Kidney epithelial cell (primary cell): ENCODE results near the gene ARID5B. TPM values are rescaled to one million over a fixed set of nuclear protein-coding genes. Genes with fewer than 3 reads are reported as not detected.

Source experiments
- DNase-seq: peaks from one replicate; pipeline ENCODE4 v3.0.0-alpha.2; 2010; ENCODE audit warnings: low read depth
- H3K27me3 ChIP-seq: 2 replicates; pipeline ENCODE4 v1.6.0; 2011; ENCODE audit warnings: low read length; ENCODE audit not compliant: control insufficient read depth, insufficient read depth
- H3K36me3 ChIP-seq: 2 replicates; pipeline ENCODE4 v1.5.1; 2011; ENCODE audit warnings: low read length; ENCODE audit not compliant: control insufficient read depth, insufficient read depth
- H3K4me3 ChIP-seq: 2 replicates; pipeline ENCODE4 v1.5.1; 2011; ENCODE audit warnings: low read depth, mild to moderate bottlenecking, control low read depth, low read length
- total RNA-seq: library from RNA; depleted of rRNA; stranded (reverse); fragments of >200 nt; gene quantifications from 2 replicates; pipeline ENCODE4 v1.2.3, GENCODE V29; 2015
- TF ChIP-seq, protein P1 (sequence below): IDR thresholded peaks from 2 replicates; pipeline ENCODE4 v1.5.1; 2011; ENCODE audit warnings: mild to moderate bottlenecking, moderate library complexity, low read length, control low read depth, inconsistent platforms; ENCODE audit not compliant: insufficient read depth, poor library complexity, severe bottlenecking

The ARID5B gene
- total RNA-seq, 1 donor from 2014 or later: 11.6 TPM

DNA sequence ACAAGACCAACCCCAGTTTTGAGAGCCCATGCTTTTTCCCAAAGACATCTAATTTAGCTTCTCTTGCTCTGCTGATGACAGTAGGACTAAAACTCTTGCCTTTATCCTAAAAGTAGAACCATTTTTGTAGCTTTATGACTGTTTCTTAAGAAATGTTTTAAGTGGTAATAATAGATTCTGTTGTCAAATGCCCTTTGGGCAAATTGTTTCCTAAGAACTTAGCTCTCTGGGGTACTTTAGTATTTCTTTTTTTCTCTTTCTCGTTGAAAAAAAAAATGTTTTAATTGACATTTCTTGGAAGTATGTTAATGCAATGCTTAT lies 157.4 kb downstream of the ARID5B start:
- H3K27me3 ChIP-seq: no peaks in the 10 kb centered on the region
- H3K36me3 ChIP-seq: peaks cover 4% of the 10 kb centered on the region
- H3K4me3 ChIP-seq: no peak overlapping the region
- no peak for DNase-seq
- TF ChIP-seq, protein P1, sequence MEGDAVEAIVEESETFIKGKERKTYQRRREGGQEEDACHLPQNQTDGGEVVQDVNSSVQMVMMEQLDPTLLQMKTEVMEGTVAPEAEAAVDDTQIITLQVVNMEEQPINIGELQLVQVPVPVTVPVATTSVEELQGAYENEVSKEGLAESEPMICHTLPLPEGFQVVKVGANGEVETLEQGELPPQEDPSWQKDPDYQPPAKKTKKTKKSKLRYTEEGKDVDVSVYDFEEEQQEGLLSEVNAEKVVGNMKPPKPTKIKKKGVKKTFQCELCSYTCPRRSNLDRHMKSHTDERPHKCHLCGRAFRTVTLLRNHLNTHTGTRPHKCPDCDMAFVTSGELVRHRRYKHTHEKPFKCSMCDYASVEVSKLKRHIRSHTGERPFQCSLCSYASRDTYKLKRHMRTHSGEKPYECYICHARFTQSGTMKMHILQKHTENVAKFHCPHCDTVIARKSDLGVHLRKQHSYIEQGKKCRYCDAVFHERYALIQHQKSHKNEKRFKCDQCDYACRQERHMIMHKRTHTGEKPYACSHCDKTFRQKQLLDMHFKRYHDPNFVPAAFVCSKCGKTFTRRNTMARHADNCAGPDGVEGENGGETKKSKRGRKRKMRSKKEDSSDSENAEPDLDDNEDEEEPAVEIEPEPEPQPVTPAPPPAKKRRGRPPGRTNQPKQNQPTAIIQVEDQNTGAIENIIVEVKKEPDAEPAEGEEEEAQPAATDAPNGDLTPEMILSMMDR: no peak

DNA sequence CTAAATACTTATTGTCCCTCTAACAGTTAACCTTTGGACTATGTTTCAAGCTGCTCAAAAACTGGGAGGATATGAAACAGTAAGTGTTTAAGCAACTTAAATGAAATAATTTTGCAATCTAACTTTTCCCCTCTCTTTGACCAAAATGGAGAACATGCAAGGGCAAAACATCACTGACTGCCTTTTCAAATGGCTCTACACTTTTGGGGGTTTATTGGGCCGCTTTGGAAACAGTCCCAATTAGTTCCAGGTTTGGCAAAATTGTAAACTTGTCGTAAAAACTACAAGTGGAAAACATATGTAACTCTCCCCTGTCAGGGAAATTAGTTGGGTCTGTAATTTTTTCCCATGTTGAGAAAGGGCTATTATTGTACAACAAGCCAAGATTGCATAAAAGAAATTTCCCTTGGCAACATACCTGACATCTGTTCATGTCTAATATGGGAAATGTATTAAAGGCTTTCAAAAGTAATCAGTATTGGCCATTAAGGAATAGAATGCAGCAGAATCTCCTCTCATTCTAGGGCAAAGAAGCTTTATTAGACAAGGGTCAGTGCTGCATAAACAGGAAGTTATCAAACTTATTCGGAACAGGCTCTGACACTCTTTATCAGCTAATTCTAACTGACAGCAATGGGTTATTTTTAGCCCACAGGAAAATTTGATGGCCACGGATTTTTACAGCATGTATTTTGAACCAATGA lies 157.9 kb downstream of the ARID5B start:
- TF ChIP-seq, protein P1: no peak
- H3K36me3 ChIP-seq: peaks cover 4% of the 10 kb centered on the region
- H3K27me3 ChIP-seq: no peaks in the 10 kb centered on the region
- H3K4me3 ChIP-seq: no peak overlapping the region
- DNase-seq: no peak

DNA sequence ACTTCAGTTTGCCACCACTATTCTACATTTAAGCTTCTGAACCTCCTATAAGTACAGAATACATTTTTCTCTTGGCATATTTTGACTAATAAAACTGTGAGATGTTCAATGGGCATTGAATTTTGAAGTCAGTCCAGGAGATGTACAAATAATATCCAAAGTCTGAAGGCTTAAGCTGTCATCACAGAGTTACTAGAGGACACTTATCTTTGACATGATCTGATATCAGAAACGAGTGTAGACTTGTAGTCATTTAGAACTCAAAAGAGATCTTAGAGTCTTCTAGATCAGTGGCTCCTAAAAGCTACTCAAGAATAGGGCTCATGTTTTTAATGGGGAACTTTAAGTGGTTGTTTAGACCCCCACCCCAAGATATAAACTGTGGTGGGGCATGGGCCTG lies 160.5 kb downstream of the ARID5B start:
- Histone ChIP-seq H3K27me3 (no peaks in the 10 kb centered on the region), H3K4me3 (no peak overlapping the region), H3K36me3 (peaks cover 6% of the 10 kb centered on the region)
- DNase-seq: no peak
- TF ChIP-seq, protein P1: no peak

GRCh38 chr10:62062752-62063512 lies 161.4 kb downstream of the ARID5B start:
- Histone ChIP-seq H3K36me3 (peaks cover 6% of the 10 kb centered on the region), H3K4me3 (no peak overlapping the region), H3K27me3 (no peaks in the 10 kb centered on the region)
- DNase-seq: no peak
- TF ChIP-seq, protein P1: no peak

- no peak for DNase-seq
- Histone ChIP-seq H3K36me3 (peaks cover 6% of the 10 kb centered on the region), H3K4me3 (no peak overlapping the region), H3K27me3 (no peaks in the 10 kb centered on the region)
- TF ChIP-seq, protein P1: no peak
Observed at GRCh38 chr10:62063795-62064472, 162.4 kb downstream of the ARID5B start.
